ENCODE data around the gene PRDX3. TPM values are rescaled to one million over a fixed set of nuclear protein-coding genes. Genes with fewer than 3 reads are reported as not detected.

The PRDX3 gene
- polyA plus RNA-seq, 2 of the 4 experiments (the other 2 are of a cell fraction) = 432 to 673 TPM

DNA sequence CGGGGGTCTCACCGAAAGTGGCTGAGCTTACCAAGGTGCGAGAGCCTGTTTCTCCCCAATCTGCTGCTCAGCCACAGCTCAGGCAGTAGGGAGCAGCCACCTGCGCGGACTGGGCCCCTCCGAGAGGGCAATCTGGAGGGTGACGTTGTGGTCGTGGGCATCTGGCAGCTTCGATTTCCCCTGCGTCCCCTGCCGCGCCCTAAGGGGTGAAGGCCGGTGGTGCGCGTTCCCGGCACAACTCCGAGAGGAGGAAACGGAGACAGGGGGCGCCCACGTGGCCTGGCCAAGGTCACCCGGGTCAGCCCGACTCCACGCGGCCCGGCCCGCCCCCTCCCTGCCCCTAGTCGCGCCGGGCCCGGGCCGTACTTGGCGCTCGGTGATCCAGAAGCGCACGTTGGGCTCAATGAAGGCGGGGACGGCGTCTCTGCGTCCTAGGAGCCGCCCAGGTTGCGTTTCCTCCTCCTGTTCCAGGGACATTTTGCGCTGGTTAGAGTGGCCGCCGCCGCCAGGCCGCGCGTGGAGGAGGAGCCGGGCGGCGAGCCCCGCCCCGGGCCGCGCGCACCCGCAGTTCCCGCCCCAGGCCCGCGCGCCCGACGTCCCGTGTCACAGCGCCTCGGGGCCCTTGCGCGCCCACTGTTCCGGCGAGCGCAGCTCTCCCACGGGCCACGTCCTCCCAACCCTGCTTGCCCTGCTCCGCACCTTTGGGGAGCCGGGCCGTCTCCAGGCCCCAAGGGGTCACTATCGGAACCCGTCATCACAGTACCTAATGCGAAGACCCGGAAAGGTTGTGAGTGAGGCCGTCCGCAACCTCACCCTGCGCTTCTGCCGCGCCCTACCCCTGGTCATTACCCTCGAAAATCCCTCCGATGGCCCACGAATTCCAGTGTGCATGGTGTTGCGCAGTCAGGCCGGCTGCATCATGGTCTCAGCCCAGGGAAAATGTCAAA is 13.2 kb downstream of the PRDX3 start, which contains the start of gene SFXN4 (continued):
- TF ChIP-seq FOSL2 (IDR thresholded peaks at IDR 0.05) (no peak), FOSL2 (CRISPR knock-in tag; IDR thresholded peaks at IDR 0.05) (no peak)

DNA sequence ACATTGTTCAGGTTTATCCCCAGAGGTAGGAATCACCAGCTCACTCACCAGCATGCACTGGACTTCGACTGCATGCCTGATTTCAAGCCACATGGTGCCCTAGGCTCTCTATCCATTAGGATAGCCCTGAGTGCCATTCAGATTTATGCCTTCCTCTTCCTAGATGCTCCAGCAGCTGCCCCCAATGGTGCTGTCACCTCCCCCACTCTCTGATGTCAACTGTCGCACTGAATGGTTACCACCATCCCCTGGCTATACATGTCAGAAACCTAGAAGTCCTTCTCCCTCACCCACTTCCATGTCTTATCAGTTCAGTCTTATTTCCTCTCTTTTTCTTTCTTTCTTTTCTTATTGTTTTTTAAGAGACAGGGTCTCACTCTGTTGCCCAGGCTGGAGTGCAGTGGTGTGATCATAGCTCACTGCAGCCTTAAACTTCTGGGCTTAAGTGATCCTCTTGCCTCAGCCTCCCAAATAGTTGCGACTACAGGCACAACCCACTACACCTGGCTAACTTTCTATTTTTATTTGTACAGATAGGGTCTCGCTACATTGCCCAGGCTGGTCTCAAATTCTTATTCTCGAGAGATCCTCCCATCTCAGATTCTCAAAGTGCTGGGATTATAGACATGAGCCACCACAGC is 16.0 kb downstream of the PRDX3 start:
- FAIRE-seq (no peak), DNase-seq (ENCODE audit: low read depth in 1 of 2, low spot score in 1 of 2) (no peak)

DNA sequence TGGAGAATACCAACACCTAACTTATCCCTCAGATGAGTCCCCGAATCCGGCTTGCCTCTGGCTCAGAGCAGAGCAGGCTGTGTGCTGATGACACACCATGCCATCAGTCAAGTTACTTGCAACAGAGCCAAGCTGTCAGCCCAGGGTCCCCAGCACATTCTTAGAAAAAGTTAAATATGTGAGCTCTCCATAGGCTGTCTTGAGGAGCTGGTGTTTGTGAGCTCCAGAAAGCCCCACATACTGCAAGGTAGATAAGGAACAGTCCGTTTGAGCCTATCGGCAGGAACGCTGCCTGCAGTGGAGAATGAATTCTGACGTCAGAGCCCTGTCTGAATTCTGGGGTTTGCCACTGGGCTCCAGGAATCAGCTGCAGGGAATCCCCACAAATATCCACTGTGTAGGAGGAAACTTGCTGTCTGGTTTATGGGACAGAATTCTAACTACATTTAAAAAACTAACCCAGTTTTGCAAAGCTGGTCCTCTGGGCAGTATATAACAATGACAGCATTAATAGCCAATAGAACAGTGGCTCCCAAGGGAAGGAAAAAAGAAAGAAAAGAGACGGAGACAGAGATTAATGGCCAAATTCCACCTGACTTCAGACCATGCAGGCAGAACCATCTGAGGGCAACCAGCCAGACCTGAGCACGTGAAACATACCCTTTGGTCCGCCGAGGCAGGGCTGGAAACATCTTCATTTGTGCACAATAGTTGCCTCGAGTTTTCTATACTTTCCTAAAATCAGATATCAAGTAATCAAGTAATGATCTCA is 16.7 kb downstream of the PRDX3 start:
- DNase-seq (ENCODE audit: low read depth in 1 of 2, low spot score in 1 of 2) (no peak), ATAC-seq (no peak), FAIRE-seq (no peak)
- Histone ChIP-seq H3K4me2 (no peak overlapping the region), H3K9me3 (no peaks in the 10 kb centered on the region), H3K4me3 (no peak overlapping the region), H3K4me1 (peaks cover 14% of the 10 kb centered on the region), H3K27ac (no peak overlapping the region)
- 86% methylated on average over 11 of the region's 11 CpGs for WGBS (ENCODE audit: missing lambda C conversion rate)
- CTCF ChIA-PET = interaction anchor here (1.3 to 1.5 kb wide), 2 partner anchors 12 to 31 kb away, joined by 3 read pairs; no protein-coding TSS in a partner anchor
- no peak for TF ChIP-seq MYC (IDR thresholded peaks at IDR 0.05; ENCODE audit: borderline replicate concordance, low read length)
- POLR2A ChIA-PET = interaction anchor here (0.6 to 0.9 kb wide), 3 partner anchors 13 to 306 kb away, joined by 3 read pairs; no protein-coding TSS in a partner anchor

More for the DNA sequence above, 16.0 kb downstream of the PRDX3 start:
- TF ChIP-seq TP53 (CRISPR knock-in tag; IDR thresholded peaks at IDR 0.05) = no peak
- no peak for TF ChIP-seq CBX2 (IDR thresholded peaks at IDR 0.05; ENCODE audit: borderline replicate concordance, low read depth)
- no peak for TF ChIP-seq HMGXB4 (CRISPR knock-in tag; IDR thresholded peaks at IDR 0.05; ENCODE audit: borderline replicate concordance)
- no peak for TF ChIP-seq POLR2A (IDR thresholded peaks at IDR 0.05; ENCODE audit: low read length)
- no peak for TF ChIP-seq EHF (CRISPR knock-in tag; IDR thresholded peaks at IDR 0.05)
- TF ChIP-seq RNF2 (IDR thresholded peaks at IDR 0.05; ENCODE audit: borderline replicate concordance, low read depth) = no peak
- TF ChIP-seq KDM1A (IDR thresholded peaks at IDR 0.05; ENCODE audit: low read depth) = no peak
- no peak for TF ChIP-seq ATOH8 (CRISPR knock-in tag; IDR thresholded peaks at IDR 0.05; ENCODE audit: low read depth)
- TF ChIP-seq ESRRA (IDR thresholded peaks at IDR 0.05; ENCODE audit: borderline replicate concordance, low read length) = no peak
- TF ChIP-seq, protein P1, sequence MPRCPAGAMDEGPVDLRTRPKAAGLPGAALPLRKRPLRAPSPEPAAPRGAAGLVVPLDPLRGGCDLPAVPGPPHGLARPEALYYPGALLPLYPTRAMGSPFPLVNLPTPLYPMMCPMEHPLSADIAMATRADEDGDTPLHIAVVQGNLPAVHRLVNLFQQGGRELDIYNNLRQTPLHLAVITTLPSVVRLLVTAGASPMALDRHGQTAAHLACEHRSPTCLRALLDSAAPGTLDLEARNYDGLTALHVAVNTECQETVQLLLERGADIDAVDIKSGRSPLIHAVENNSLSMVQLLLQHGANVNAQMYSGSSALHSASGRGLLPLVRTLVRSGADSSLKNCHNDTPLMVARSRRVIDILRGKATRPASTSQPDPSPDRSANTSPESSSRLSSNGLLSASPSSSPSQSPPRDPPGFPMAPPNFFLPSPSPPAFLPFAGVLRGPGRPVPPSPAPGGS (IDR thresholded peaks at IDR 0.05) = no peak
- H3K4me3 ChIP-seq = no peak overlapping the region
- 97% methylated on average over 5 of the region's 5 CpGs for WGBS (ENCODE audit: missing lambda C conversion rate)
- ATAC-seq = no peak
- CTCF ChIA-PET = interaction anchor here (1.2 kb wide), 1 partner anchor 18 kb away, joined by 3 read pairs; no protein-coding TSS in a partner anchor
- no peak overlapping the region for H3K4me2 ChIP-seq
- peaks cover 14% of the 10 kb centered on the region for H3K4me1 ChIP-seq
- no peak overlapping the region for H3K27ac ChIP-seq
- POLR2A ChIA-PET = no interaction called here
- H3K9me3 ChIP-seq = no peaks in the 10 kb centered on the region

Measured in A549 (cell line).